H9 (cell line): Measurements from ENCODE around the gene PLD3. TPM values are rescaled to one million over a fixed set of nuclear protein-coding genes. Genes with fewer than 3 reads are reported as not detected.

Experiments
- DNase-seq: peaks from one replicate; pipeline ENCODE4 v3.0.0-alpha.2; 2017
- H2AFZ ChIP-seq: one replicate; pipeline ENCODE4 v1.6.1; 2013; ENCODE audit warnings: mild to moderate bottlenecking, low read length, control low read depth, moderate library complexity
- H2AK5ac ChIP-seq: 2 replicates; pipeline ENCODE4 v1.6.1; 2013; ENCODE audit warnings: low read length, control low read depth, mixed read lengths; ENCODE audit not compliant: insufficient read length
- H2BK120ac ChIP-seq: one replicate; pipeline ENCODE4 v1.6.1; 2013; ENCODE audit warnings: low read depth, mild to moderate bottlenecking, low read length, control low read depth, inconsistent platforms; ENCODE audit not compliant: poor library complexity, severe bottlenecking
- H2BK12ac ChIP-seq: 2 replicates; pipeline ENCODE4 v1.6.1; 2013; ENCODE audit warnings: low read length, control low read depth, mixed read lengths, low read depth; ENCODE audit not compliant: insufficient read length
- H2BK15ac ChIP-seq: 2 replicates; pipeline ENCODE4 v1.6.1; 2013; ENCODE audit warnings: low read depth, low read length, control low read depth
- H2BK20ac ChIP-seq: one replicate; pipeline ENCODE4 v1.6.1; 2013; ENCODE audit warnings: low read depth, mild to moderate bottlenecking, low read length, control low read depth, inconsistent platforms; ENCODE audit not compliant: poor library complexity, severe bottlenecking
- H2BK5ac ChIP-seq: 2 replicates; pipeline ENCODE4 v1.6.1; 2013; ENCODE audit warnings: low read length, control low read depth, mixed read lengths; ENCODE audit not compliant: insufficient read length
- H3K14ac ChIP-seq: 2 replicates; pipeline ENCODE4 v1.6.1; 2013; ENCODE audit warnings: low read length, control low read depth; ENCODE audit not compliant: insufficient read depth
- H3K18ac ChIP-seq: 2 replicates; pipeline ENCODE4 v1.6.1; 2013; ENCODE audit warnings: low read depth, mild to moderate bottlenecking, mixed read lengths, low read length, control low read depth; ENCODE audit not compliant: insufficient read length
- H3K23ac ChIP-seq: 2 replicates; pipeline ENCODE4 v1.6.1; 2013; ENCODE audit warnings: low read length, control low read depth, mixed read lengths, low read depth; ENCODE audit not compliant: insufficient read length
- H3K23me2 ChIP-seq: 2 replicates; pipeline ENCODE4 v1.6.1; 2013; ENCODE audit warnings: low read depth, mild to moderate bottlenecking, mixed read lengths, low read length, control low read depth; ENCODE audit not compliant: insufficient read length, poor library complexity, severe bottlenecking
- H3K27ac ChIP-seq: 2 replicates; pipeline ENCODE4 v1.5.1; 2013; ENCODE audit warnings: low read length, control low read depth, mixed read lengths, low read depth; ENCODE audit not compliant: insufficient read length
- H3K27me3 ChIP-seq: 2 replicates; pipeline ENCODE4 v1.6.1; 2013; ENCODE audit warnings: low read length, control low read depth, inconsistent platforms; ENCODE audit not compliant: insufficient read depth
- H3K4ac ChIP-seq: 2 replicates; pipeline ENCODE4 v1.6.1; 2013; ENCODE audit warnings: low read depth, mild to moderate bottlenecking, control low read depth, inconsistent platforms, low read length, moderate library complexity
- H3K4me1 ChIP-seq: 2 replicates; pipeline ENCODE4 v1.6.1; 2013; ENCODE audit warnings: low read length, control low read depth, inconsistent platforms; ENCODE audit not compliant: insufficient read depth
- H3K4me2 ChIP-seq: 2 replicates; pipeline ENCODE4 v1.6.1; 2013; ENCODE audit warnings: low read length, control low read depth, mixed read lengths; ENCODE audit not compliant: insufficient read length, insufficient read depth
- H3K56ac ChIP-seq: 2 replicates; pipeline ENCODE4 v1.6.1; 2013; ENCODE audit warnings: low read depth, mild to moderate bottlenecking, mixed read lengths, low read length, control low read depth; ENCODE audit not compliant: insufficient read length
- H3K79me1 ChIP-seq: 2 replicates; pipeline ENCODE4 v1.6.1; 2013; ENCODE audit warnings: low read depth, mild to moderate bottlenecking, moderate library complexity, low read length, control low read depth, inconsistent platforms; ENCODE audit not compliant: insufficient read depth, poor library complexity, severe bottlenecking
- H3K79me2 ChIP-seq: 2 replicates; pipeline ENCODE4 v1.6.1; 2013; ENCODE audit warnings: low read length, control low read depth, inconsistent platforms; ENCODE audit not compliant: insufficient read depth
- H3K9ac ChIP-seq: 2 replicates; pipeline ENCODE4 v1.6.1; 2013; ENCODE audit warnings: low read length, control low read depth, mixed read lengths; ENCODE audit not compliant: insufficient read length; ENCODE audit errors: extremely low read depth
- H3K9me3 ChIP-seq: one replicate; pipeline ENCODE4 v1.6.1; 2013; ENCODE audit warnings: low read depth, low read length, inconsistent platforms; ENCODE audit not compliant: control insufficient read depth
- H3T11ph ChIP-seq: one replicate; pipeline ENCODE4 v1.6.1; 2013; ENCODE audit warnings: mild to moderate bottlenecking, low read length, control low read depth, inconsistent platforms
- H4K20me1 ChIP-seq: one replicate; pipeline ENCODE4 v1.6.1; 2013; ENCODE audit not compliant: control insufficient read depth, insufficient read length, insufficient read depth
- H4K5ac ChIP-seq: 2 replicates; pipeline ENCODE4 v1.6.1; 2013; ENCODE audit warnings: low read depth, mild to moderate bottlenecking, mixed read lengths, low read length, control low read depth; ENCODE audit not compliant: insufficient read length
- H4K8ac ChIP-seq: replicated peaks from 2 replicates; pipeline ENCODE4 v1.6.1; 2013; ENCODE audit warnings: low read length, control low read depth, mixed read lengths, low read depth; ENCODE audit not compliant: insufficient read length
- H4K91ac ChIP-seq: 2 replicates; pipeline ENCODE4 v1.6.1; 2013; ENCODE audit warnings: low read depth, mild to moderate bottlenecking, moderate library complexity, mixed read lengths, low read length, control low read depth; ENCODE audit not compliant: insufficient read length
- H3K27ac Mint-ChIP-seq, 3 experiments: 2 replicates in 2 of 3; 3 replicates in 1 of 3; pipeline ENCODE4 v1.8.0; 2020 to 2021; ENCODE audit warnings: mixed read lengths in 3 of 3, mild to moderate bottlenecking in 1 of 3, moderate library complexity in 1 of 3
- H3K27me3 Mint-ChIP-seq: 2 replicates; pipeline ENCODE4 v1.8.0; 2021; ENCODE audit warnings: low read depth, mild to moderate bottlenecking, moderate library complexity, mixed read lengths
- H3K36me3 Mint-ChIP-seq, 3 experiments: 2 replicates in 2 of 3; 3 replicates in 1 of 3; pipeline ENCODE4 v1.8.0; 2020 to 2021; ENCODE audit warnings: low read depth in 3 of 3, mixed read lengths in 3 of 3; ENCODE audit not compliant: insufficient read depth in 1 of 3
- H3K4me1 Mint-ChIP-seq, 2 experiments: 2 replicates each; pipeline ENCODE4 v1.8.0; 2020; ENCODE audit warnings: mixed read lengths in 2 of 2
- H3K4me3 Mint-ChIP-seq, 2 experiments: 2 replicates in 1 of 2; 3 replicates in 1 of 2; pipeline ENCODE4 v1.8.0; 2020 to 2021; ENCODE audit warnings: mild to moderate bottlenecking in 2 of 2, mixed read lengths in 2 of 2, moderate library complexity in 1 of 2
- H3K9me3 Mint-ChIP-seq, 2 experiments: 2 replicates in 1 of 2; 3 replicates in 1 of 2; pipeline ENCODE4 v1.8.0; 2020; ENCODE audit warnings: mild to moderate bottlenecking in 2 of 2, mixed read lengths in 2 of 2, moderate library complexity in 1 of 2
- WGBS: extraction: QIAGEN DNeasy Blood & Tissue Kit; methylation state at CpG from one replicate; pipeline ENCODE4 v1.1.7; 2013; ENCODE audit warnings: missing lambda C conversion rate, low lambda C conversion rate, mixed read lengths; ENCODE audit not compliant: insufficient read length; ENCODE audit errors: extremely low coverage; 5-methylcytosine and 5-hydroxymethylcytosine counted together
- total RNA-seq: library from RNA; stranded (reverse); gene quantifications from 2 replicates; pipeline ENCODE4 v1.2.1, GENCODE V29; 2021
- TF ChIP-seq, protein P1 (sequence below): fragments of 200-600 bp; sonication (generic); conservative IDR thresholded peaks from 3 replicates; pipeline ENCODE4 v1.8.0; 2021; ENCODE audit warnings: antibody characterized with exemption, mild to moderate bottlenecking

The PLD3 gene
- total RNA-seq, 1 experiment from 2014 or later: 194 TPM

DNA sequence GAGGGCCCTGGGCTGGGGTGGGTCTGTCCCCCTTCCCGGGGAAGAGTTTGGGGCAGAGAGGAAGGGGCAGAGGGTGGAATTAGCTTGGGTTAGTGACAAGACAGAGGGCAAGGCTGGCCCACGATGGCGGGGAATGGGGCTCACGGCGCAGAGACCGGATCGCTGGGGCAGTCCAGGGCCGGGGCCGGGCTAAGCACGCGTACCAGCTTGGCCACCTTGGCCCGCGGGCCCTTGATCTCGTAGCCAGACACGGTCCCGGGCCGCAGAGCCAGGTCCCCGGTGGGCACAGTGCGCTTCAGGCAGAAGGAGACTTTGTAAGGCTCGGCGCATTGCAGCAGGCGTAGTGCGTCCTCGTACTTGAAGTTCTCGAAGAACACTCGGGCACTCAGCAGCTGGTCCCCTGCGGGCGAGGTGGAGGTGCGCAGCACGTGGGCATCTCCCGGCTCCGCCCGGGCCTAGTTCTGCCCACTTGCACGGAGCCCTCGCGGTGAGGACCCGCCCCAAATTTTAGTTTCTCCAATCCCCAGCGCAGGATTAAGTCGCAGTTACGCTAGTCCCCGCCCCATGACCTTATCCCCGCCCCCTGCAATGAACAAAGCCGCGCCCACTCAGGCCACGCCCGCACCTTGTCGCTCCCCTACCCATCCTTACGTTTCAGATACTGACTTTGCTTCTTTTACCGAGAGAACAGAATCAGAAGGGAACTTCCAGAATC is 50.1 kb downstream of the PLD3 start:
- no peak overlapping the region for H3T11ph ChIP-seq
- no peak overlapping the region; the same call in 1 of the 2 replicates for H3K14ac ChIP-seq
- no peaks in the 10 kb centered on the region for H3K4me1 ChIP-seq
- H3K4me3 Mint-ChIP-seq: peak overlapping the region in 1 of 2 experiments; percentile 65; a peak in 4 of 5 replicates
- no peaks in the 10 kb centered on the region; a peak in 1 of 5 replicates for H3K9me3 Mint-ChIP-seq
- no peak overlapping the region for H2AK5ac ChIP-seq
- no peaks in the 10 kb centered on the region for H4K20me1 ChIP-seq
- H3K36me3 Mint-ChIP-seq: no peaks in the 10 kb centered on the region; a peak in 1 of 7 replicates
- H2BK5ac ChIP-seq: no peak overlapping the region
- peak overlapping the region; percentile 15 for H3K4me2 ChIP-seq
- no peaks in the 10 kb centered on the region for H3K9me3 ChIP-seq
- H3K27ac ChIP-seq: no peak overlapping the region
- peaks cover 19% of the 10 kb centered on the region for H3K27me3 Mint-ChIP-seq
- peaks cover 8% of the 10 kb centered on the region for H3K23me2 ChIP-seq
- no peak overlapping the region for H3K4ac ChIP-seq
- no peak overlapping the region for H3K9ac ChIP-seq
- H4K8ac ChIP-seq: no peak overlapping the region
- TF ChIP-seq, protein P1, sequence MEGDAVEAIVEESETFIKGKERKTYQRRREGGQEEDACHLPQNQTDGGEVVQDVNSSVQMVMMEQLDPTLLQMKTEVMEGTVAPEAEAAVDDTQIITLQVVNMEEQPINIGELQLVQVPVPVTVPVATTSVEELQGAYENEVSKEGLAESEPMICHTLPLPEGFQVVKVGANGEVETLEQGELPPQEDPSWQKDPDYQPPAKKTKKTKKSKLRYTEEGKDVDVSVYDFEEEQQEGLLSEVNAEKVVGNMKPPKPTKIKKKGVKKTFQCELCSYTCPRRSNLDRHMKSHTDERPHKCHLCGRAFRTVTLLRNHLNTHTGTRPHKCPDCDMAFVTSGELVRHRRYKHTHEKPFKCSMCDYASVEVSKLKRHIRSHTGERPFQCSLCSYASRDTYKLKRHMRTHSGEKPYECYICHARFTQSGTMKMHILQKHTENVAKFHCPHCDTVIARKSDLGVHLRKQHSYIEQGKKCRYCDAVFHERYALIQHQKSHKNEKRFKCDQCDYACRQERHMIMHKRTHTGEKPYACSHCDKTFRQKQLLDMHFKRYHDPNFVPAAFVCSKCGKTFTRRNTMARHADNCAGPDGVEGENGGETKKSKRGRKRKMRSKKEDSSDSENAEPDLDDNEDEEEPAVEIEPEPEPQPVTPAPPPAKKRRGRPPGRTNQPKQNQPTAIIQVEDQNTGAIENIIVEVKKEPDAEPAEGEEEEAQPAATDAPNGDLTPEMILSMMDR: no peak
- no peaks in the 10 kb centered on the region for H3K79me1 ChIP-seq
- peaks cover 12 to 19% of the 10 kb centered on the region in 2 experiments for H3K4me1 Mint-ChIP-seq
- no peak overlapping the region for H3K56ac ChIP-seq
- no peaks in the 10 kb centered on the region; the same call in 1 of the 2 replicates for H3K27me3 ChIP-seq
- H2BK15ac ChIP-seq: no peak overlapping the region
- H3K18ac ChIP-seq: no peak overlapping the region
- H2BK120ac ChIP-seq: no peak overlapping the region
- H4K5ac ChIP-seq: no peak overlapping the region
- H2AFZ ChIP-seq: no peak overlapping the region
- no peaks in the 10 kb centered on the region for H3K79me2 ChIP-seq
- H2BK20ac ChIP-seq: no peak overlapping the region
- H3K27ac Mint-ChIP-seq: no peak overlapping the region
- no peak overlapping the region for H3K23ac ChIP-seq
- no peak overlapping the region for H4K91ac ChIP-seq
- no peak overlapping the region for H2BK12ac ChIP-seq
- peak; percentile 96 for DNase-seq
- no CpG with 5 or more reads among the region's 49 CpGs for WGBS
